GM12874 (cell line): ENCODE results near the gene MTMR3.

ENCODE experiments used
- TF ChIP-seq, protein P1 (sequence below): IDR thresholded peaks from 2 replicates; pipeline ENCODE4 v1.5.1; 2011; ENCODE audit warnings: low read depth, mild to moderate bottlenecking, control low read depth, low read length, moderate library complexity; ENCODE audit not compliant: insufficient read depth

MTMR3 gene

DNA sequence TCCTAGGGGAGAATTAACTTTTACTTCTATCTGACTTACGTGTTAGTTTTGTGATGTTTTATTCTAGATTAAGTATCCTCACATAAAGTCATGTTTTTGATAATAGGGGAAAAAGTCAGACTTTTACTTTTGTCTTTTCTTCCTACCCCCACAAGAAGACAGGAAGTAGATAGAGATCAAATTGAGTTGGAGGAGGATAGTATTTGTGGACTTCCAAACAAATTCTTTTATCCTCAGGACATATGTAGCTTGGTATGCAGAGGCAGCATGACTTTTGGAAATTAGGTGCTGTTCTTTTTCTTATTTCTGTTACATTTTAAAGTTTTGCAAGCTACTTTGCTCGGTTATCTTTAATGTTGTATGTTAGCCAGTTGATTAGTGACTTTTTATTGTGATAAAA, 61.4 kb downstream of the MTMR3 start:
- TF ChIP-seq, protein P1, sequence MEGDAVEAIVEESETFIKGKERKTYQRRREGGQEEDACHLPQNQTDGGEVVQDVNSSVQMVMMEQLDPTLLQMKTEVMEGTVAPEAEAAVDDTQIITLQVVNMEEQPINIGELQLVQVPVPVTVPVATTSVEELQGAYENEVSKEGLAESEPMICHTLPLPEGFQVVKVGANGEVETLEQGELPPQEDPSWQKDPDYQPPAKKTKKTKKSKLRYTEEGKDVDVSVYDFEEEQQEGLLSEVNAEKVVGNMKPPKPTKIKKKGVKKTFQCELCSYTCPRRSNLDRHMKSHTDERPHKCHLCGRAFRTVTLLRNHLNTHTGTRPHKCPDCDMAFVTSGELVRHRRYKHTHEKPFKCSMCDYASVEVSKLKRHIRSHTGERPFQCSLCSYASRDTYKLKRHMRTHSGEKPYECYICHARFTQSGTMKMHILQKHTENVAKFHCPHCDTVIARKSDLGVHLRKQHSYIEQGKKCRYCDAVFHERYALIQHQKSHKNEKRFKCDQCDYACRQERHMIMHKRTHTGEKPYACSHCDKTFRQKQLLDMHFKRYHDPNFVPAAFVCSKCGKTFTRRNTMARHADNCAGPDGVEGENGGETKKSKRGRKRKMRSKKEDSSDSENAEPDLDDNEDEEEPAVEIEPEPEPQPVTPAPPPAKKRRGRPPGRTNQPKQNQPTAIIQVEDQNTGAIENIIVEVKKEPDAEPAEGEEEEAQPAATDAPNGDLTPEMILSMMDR: no peak

DNA sequence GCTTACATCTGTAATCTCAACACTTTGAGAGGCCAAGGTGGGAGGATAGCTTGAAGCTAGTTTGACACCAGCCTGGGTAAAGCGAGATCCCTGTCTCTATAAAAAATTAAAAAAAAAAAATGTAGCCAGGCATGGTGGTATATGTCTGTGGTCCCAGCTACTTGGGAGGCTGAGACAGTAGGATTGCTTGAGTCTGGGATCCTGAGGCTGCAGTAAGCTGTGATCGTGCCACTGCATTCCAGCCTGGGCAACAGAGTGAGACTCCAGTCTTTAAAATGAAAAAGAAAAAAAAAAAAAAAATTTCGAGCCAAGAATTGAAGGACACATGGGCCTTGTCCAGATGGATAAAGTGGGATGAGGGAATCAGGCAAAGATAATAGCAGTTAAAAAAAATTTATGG, 62.5 kb downstream of the MTMR3 start:
- TF ChIP-seq, protein P1: no peak

DNA sequence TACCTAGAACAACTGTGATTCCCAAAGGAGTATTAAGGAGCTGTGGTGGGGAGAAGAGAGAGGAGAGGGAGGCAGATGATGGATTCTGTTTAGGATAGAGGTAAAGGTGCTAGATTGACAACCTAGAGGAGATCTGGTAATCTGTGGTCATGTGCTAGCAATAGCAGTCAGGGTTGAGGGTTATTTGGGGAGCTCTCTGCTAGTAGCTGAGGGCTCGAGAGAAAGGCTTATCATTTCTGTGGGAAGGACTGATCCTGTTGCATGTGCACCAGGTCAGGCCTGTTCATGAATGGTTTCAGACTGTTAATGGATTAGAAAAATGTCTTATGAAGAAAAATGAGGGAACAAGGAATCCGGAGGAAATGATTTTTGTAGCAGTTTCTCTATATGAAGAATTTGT, 63.2 kb downstream of the MTMR3 start:
- TF ChIP-seq, protein P1: no peak

GRCh38 chr22:29947410-29948384, 64.7 kb downstream of the MTMR3 start:
- TF ChIP-seq, protein P1: no peak

GRCh38 chr22:29948385-29948769, 65.4 kb downstream of the MTMR3 start:
- TF ChIP-seq, protein P1: no peak

GRCh38 chr22:29949872-29950271, 66.9 kb downstream of the MTMR3 start:
- TF ChIP-seq, protein P1: no peak

DNA sequence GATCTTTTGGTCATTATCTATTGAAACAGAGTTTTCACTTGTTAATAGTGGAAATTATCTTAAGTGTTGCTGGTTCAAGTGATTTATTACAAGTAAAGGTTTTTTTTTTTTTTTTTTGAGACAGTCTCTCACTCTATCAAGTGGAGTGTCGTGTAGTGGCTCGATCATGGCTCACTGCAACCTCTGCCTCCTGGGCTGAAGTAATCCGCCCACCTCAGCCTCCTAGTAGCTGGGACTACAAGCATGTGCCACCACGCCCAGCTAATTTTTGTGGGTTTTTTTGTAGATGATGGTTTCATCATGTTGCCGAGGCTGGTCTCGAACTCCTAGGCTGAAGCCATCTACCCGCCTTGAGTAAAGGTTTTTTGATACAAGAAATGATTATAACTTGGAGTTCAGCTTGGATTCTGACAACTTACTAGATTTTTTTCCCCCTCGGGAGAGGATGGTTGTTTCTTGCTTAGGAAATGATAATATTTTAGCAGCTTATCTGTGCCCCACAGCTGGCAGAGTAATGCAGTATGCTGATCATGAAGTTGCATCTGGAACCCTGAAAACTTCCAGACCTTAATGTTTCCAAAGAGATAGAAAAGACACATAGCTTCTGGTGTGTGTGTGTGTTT, 68.9 kb downstream of the MTMR3 start:
- TF ChIP-seq, protein P1: no peak
